DOHH2 (cell line): ENCODE measurements around the gene HOGA1.

Experiments
- H3F3A ChIP-seq: fragments of 200-600 bp; sonication (generic), shearing (Covaris generic); 2 replicates; pipeline ENCODE4 v1.6.0; 2016; ENCODE audit warnings: antibody characterized with exemption, mild to moderate bottlenecking; ENCODE audit not compliant: control insufficient read depth, insufficient read depth
- H3K27ac ChIP-seq: fragments of 200-600 bp; sonication (generic); 2 replicates; pipeline ENCODE4 v1.5.1; 2014; ENCODE audit warnings: low read depth, mild to moderate bottlenecking, low read length, moderate library complexity
- H3K27me3 ChIP-seq: fragments of 200-600 bp; sonication (generic); 2 replicates; pipeline ENCODE4 v1.6.1; 2014; ENCODE audit warnings: mild to moderate bottlenecking, low read length, mixed read lengths; ENCODE audit not compliant: control insufficient read depth
- H3K36me3 ChIP-seq: fragments of 200-600 bp; sonication (generic); 2 replicates; pipeline ENCODE4 v1.6.1; 2014; ENCODE audit warnings: mild to moderate bottlenecking, low read length, moderate library complexity, mixed read lengths; ENCODE audit not compliant: control insufficient read depth
- H3K4me1 ChIP-seq: fragments of 200-600 bp; sonication (generic); 2 replicates; pipeline ENCODE4 v1.6.1; 2014; ENCODE audit warnings: mild to moderate bottlenecking, low read length, mixed read lengths; ENCODE audit not compliant: control insufficient read depth
- H3K4me2 ChIP-seq: fragments of 200-600 bp; sonication (generic); 2 replicates; pipeline ENCODE4 v1.6.0; 2014; ENCODE audit warnings: mild to moderate bottlenecking, low read length, moderate library complexity
- H3K4me3 ChIP-seq: fragments of 200-600 bp; sonication (generic); 2 replicates; pipeline ENCODE4 v1.5.1; 2014; ENCODE audit warnings: mild to moderate bottlenecking, low read length, mixed read lengths
- H3K79me2 ChIP-seq: fragments of 200-600 bp; sonication (generic); 2 replicates; pipeline ENCODE4 v1.6.1; 2014; ENCODE audit warnings: mild to moderate bottlenecking, low read length, mixed read lengths; ENCODE audit not compliant: control insufficient read depth
- H3K9me2 ChIP-seq: fragments of 200-600 bp; sonication (generic); replicated peaks from 2 replicates; pipeline ENCODE4 v1.6.1; 2014; ENCODE audit warnings: mild to moderate bottlenecking, low read length, mixed read lengths; ENCODE audit not compliant: control insufficient read depth
- H3K9me3 ChIP-seq: fragments of 200-600 bp; sonication (generic); 2 replicates; pipeline ENCODE4 v1.6.1; 2014; ENCODE audit warnings: antibody characterized with exemption, low read length, mixed read lengths; ENCODE audit not compliant: control insufficient read depth, insufficient read depth
- H4K20me1 ChIP-seq: fragments of 200-600 bp; sonication (generic); 2 replicates; pipeline ENCODE4 v1.6.0; 2014; ENCODE audit warnings: low read depth, mild to moderate bottlenecking, antibody characterized with exemption, low read length, moderate library complexity; ENCODE audit not compliant: control insufficient read depth, insufficient read depth
- CTCF ChIP-seq: fragments of 200-600 bp; sonication (generic); IDR thresholded peaks from one replicate; pipeline ENCODE4 v1.5.1; 2014; ENCODE audit warnings: antibody characterized with exemption, mild to moderate bottlenecking, low read depth, low read length; ENCODE audit not compliant: poor library complexity, severe bottlenecking
- EZH2phosphoT487 ChIP-seq: fragments of 200-600 bp; sonication (generic); IDR thresholded peaks from 2 replicates; pipeline ENCODE4 v1.6.1; 2017; ENCODE audit warnings: borderline replicate concordance, mild to moderate bottlenecking, antibody characterized with exemption, low read length, moderate library complexity, mixed read lengths

Gene HOGA1

GRCh38 chr10:97540669-97541500 is 43.3 kb upstream of the HOGA1 start:
- H4K20me1 ChIP-seq: 0 out of 2 replicates have a peak, but pooled peaks cover 3% of the 10 kb centered on the region
- H3F3A ChIP-seq: no peaks in the 10 kb centered on the region
- no peak for TF ChIP-seq EZH2phosphoT487
- TF ChIP-seq CTCF: no peak
- no peaks in the 10 kb centered on the region for H3K9me2 ChIP-seq
- H3K27ac ChIP-seq: no peak overlapping the region
- H3K79me2 ChIP-seq: no peaks in the 10 kb centered on the region
- H3K36me3 ChIP-seq: no peaks in the 10 kb centered on the region
- peaks cover 11% of the 10 kb centered on the region for H3K27me3 ChIP-seq
- no peaks in the 10 kb centered on the region for H3K9me3 ChIP-seq
- no peak overlapping the region for H3K4me2 ChIP-seq
- H3K4me3 ChIP-seq: no peak overlapping the region
- H3K4me1 ChIP-seq: no peaks in the 10 kb centered on the region

- Histone ChIP-seq H3K27me3 (peaks cover 11% of the 10 kb centered on the region), H4K20me1 (0 out of 2 replicates have a peak, but pooled peaks cover 3% of the 10 kb centered on the region), H3K4me2 (no peak overlapping the region), H3K36me3 (no peaks in the 10 kb centered on the region), H3K9me3 (no peaks in the 10 kb centered on the region), H3K4me3 (no peak overlapping the region), H3K4me1 (no peaks in the 10 kb centered on the region), H3K27ac (no peak overlapping the region), H3K9me2 (no peaks in the 10 kb centered on the region), H3K79me2 (no peaks in the 10 kb centered on the region), H3F3A (no peaks in the 10 kb centered on the region)
- TF ChIP-seq CTCF: no peak
- TF ChIP-seq EZH2phosphoT487: no peak
These were observed 41.8 kb upstream of the HOGA1 start for GRCh38 chr10:97542169-97543024.

GRCh38 chr10:97543025-97543546 is 41.1 kb upstream of the HOGA1 start:
- Histone ChIP-seq H3F3A (no peaks in the 10 kb centered on the region), H3K4me2 (no peak overlapping the region), H3K36me3 (no peaks in the 10 kb centered on the region), H3K27me3 (peaks cover 11% of the 10 kb centered on the region), H3K9me2 (no peaks in the 10 kb centered on the region), H3K79me2 (no peaks in the 10 kb centered on the region), H3K4me1 (no peaks in the 10 kb centered on the region), H3K9me3 (no peaks in the 10 kb centered on the region), H3K4me3 (no peak overlapping the region), H4K20me1 (0 out of 2 replicates have a peak, but pooled peaks cover 3% of the 10 kb centered on the region), H3K27ac (no peak overlapping the region)
- TF ChIP-seq CTCF (no peak), EZH2phosphoT487 (no peak)
